Fibroblast of upper back skin (primary cell): ENCODE results near the gene MLH3.
"Not testable (repeated sequence)": the region's sequence is repeated elsewhere in the genome, so short reads cannot be mapped to it uniquely, and the experiment has no call there.

ENCODE experiments used
- DNase-seq: peaks from one replicate; pipeline ENCODE4 v3.0.0-alpha.2; 2013

MLH3 gene

GRCh38 chr14:75050852-75051555 is at the start of gene MLH3:
TSS of gene MLH3 (minus strand) at chr14:75051467. CDS start at chr14:75049655, 1,812 bp downstream.
- DNase-seq, result peak; percentile 77

GRCh38 chr14:75098682-75099081 is 47.4 kb upstream of the MLH3 start:
- DNase-seq, result no peak

DNA sequence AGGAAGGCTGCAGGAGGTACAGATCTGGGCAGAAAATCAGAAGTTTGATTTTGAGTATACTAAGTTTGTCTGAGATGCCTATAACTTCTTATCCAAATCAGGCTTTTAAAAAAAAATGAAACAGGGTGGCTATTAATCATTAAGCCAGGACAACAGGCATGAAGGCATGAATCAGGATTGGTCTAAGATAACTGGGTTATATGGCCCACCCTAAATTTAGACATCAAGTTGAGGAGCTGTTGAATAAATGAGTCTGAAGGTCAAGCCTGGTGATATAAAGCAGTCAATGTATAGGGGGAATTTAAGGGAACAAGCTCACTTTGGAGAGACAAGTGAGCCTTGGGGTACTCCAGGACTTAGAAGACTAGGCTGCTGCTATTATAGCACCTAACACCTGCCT is 46.9 kb upstream of the MLH3 start:
- no peak for DNase-seq

DNA sequence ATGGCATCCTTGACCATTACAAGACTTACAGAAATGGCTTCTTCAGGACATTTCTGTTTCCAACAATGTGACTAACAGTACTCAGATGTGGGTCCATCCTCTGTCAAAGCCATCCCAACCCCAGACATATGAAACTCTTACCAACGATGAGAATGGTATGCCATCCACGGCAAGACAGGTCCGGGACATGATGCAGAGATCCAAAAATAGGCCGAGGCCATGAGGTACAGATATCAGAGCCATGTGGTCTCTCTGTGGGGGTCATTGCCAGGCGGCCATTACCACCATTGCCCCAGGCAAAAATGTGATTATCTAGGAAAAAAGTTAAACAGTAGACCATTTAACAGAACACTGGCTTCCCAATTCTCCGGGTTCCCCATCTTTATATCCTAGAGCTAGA is 45.7 kb upstream of the MLH3 start:
- no peak for DNase-seq

DNA sequence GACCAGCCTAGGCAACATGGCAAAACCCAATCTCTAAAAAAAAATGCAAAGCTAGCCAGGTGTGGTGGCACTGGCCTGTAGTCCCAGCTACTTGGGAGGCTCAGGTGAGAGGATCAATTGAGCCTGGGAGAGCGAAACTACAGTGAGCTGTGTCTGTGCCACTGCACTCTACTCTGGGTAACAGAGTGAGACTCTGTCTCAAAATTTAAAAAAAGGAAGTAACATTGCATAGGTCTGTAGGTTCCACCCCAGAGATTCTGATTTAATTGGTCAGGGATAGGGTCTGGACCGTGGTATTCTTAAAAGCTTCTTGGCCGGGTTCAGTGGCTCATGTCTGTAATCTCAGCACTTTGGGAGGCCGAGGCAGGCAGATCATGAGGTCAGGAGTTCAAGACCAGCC is 44.4 kb upstream of the MLH3 start:
- DNase-seq, result no peak

DNA sequence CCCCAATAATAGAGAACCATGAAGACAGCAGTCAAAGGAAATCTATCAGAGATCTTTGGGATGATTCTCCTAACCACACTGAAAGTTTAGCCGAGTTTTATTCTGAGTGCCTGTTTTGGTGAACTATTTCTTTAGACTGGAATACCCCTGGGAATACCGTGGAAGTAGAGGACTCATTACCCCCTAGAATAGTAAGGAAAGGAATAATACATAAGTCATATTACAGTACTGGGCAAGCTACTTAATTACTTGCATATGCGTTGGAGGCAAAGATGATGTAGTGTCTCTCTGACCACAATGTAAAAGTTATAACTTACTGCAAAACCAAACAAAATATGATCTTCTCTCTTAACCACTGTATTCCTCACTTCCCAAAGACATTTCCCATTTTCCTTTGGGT is 43.6 kb upstream of the MLH3 start:
- peak; percentile 79 for DNase-seq

GRCh38 chr14:75092698-75093097 is 41.4 kb upstream of the MLH3 start:
- DNase-seq, result no peak

- DNase-seq, result no peak
These were observed 40.0 kb upstream of the MLH3 start for GRCh38 chr14:75091251-75091650.

- DNase-seq, result peak; percentile 28
These were observed 39.1 kb upstream of the MLH3 start for GRCh38 chr14:75090353-75090752.

DNA sequence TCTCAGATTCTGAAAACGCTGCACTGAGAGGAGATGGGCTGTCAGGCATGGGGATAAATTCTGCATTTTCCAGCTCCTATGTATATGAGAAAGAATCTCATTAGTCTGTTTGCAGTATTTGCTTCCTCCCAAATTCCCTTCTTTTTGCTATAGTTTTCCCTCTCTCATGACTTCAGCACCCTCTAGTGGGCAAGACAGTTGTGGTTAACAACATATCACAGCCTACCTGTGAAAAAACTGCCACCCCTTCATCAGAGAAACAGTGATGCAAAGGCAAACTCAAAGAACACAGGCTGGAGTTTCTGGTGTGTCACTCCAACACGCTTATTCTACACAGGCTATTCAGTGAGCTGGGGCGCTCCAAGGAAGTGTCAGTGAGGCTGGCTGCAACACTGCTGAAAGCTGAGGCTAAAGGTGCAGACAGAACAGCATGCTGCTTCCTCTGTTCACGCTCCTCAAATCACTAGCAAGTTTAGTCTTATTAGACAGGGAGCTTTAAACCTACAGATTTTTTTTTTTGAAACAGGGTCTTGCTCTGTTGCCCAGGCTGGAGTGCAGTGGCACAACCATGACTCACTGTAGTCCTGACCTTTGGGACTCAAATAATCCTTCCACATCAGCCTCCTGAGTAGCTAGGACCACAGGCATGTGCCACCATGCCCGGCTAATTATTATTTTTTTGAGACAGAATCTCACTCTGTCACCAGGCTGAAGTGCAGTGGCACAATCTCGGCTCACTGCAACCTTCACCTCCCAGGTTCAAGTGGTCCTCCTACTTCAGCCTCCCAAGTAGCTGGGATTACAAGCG is 37.5 kb upstream of the MLH3 start:
- DNase-seq, result peak; percentile 64

DNA sequence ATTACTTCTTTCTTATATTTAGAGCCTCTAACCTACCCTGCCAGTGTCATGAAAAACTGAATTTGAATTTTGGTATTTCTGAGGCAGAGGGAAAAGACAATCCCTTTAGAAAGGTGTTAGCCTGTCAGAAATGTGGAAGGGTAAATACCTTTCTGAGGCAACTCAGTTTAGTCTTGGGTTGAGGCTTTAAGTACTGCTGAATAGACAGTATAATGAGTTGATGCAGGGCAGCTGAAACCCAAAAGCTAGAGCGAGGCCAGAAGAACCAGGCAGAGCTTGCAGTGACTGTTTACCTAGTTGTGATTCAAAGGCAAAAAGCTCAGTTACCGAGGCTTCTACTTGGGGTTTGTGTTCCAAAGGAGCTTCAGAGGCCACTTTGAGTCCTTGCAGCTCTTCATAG is 36.9 kb upstream of the MLH3 start:
- DNase-seq, result no peak

DNA sequence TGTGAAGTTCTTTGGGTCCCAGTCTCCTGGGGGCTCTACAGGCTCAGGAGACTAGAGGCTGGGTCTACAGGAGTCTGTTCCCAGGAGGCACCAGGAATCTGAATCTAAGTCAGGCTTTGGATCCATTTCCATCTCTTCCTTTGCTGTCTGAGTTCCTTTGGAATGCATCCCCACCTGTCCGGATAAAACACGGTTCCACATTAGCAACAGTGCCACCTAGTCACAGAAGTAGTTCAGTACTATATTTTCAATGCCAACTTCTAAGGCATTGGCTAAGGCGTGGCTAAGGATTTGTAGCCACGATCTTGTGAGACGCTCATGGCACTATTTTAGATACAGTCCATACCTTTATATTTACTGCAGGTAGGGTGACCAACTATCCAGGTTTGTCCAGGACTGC is 33.2 kb upstream of the MLH3 start:
- DNase-seq, result no peak

DNA sequence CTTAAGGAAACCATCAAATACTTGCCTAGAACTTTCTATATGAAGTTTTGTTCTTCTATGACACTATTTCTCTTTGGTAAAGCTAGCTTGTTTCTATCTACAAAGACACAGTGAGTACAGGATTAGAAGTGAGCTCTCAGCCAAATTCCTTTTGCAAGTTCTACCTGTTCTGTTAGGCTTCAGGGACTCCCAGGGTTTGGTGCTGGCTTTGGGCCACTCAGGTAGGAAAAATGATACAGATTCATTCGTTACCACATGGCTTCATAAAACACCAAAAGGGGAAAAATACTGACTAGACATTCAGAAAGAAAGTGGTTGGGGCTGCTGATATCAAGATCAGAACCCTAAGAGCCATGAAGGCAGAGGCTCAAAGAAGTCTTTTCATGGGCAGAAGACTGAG is 32.0 kb upstream of the MLH3 start:
- DNase-seq, result no peak

DNA sequence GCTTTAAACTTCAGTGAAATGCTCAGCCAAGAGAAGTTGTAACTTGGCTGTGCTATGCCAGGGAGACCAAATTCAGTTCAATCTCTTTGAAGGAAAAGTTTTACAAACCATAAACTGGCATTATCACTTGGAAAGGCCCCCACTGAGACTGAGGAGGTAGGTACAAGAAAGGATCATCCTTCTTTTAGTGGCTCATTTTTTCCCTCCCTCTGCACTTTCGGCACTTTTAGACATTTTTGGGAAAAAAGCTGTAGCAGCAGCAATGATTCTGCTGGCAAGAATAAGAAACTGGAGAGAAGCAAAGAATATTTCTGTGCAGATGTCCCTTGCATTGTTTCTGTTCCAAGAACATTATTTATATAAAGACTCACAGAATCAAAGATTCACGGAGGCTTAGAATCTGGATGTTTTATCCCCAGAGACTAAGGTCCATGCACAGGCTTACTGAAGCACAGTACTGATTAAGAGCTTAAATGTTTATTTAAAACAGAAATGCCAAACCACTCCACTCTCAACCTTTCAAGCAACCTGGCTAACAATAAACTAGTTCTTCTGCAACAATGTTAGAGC is 30.5 kb upstream of the MLH3 start:
- DNase-seq, result no peak

DNA sequence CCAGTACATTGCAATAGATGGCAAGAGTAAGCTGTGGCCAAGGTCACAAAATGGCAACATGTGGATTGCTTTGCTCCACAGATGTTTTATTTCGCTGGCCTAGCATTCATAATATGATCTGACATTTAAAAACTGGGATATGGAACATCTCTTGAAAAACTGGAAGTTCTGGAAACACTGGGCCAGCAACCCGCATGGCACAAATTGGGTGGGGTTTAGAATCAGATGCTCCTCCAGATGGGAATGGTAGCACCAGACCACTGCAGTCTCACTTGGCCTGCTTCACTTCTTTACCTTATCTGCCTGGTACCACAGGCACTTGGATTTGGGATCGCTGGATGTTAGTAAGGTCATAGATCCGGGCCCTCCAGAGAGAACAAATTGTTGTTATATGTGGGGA is 28.3 kb upstream of the MLH3 start:
- no peak for DNase-seq

- no peak for DNase-seq
These were observed 26.5 kb upstream of the MLH3 start for GRCh38 chr14:75077794-75078193.

DNA sequence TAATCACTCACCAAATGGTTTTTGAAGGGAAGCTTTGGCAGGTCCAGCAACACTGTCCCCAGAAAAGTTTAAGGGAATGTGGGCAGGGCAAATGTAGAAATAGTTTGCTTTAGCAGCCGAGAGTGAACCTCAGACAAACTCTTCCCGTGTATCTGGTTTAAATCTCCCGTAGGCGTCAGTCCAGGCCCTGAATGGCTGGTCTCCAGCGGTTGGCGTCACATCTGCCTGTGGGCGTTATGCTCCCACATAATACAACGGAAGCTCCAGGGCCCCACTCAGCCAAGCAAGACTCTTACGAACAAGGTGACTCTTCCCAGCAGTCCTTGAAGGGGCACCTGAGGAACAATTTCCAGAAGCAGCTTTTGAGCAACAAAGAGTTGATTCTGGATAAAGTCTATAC is 19.1 kb upstream of the MLH3 start:
- no peak for DNase-seq

- DNase-seq, result no peak
These were observed 18.5 kb upstream of the MLH3 start for GRCh38 chr14:75069811-75070145.

GRCh38 chr14:75069121-75069810 is 18.0 kb upstream of the MLH3 start, which contains the start of gene ZC2HC1C:
TSS of gene ZC2HC1C (plus strand) at chr14:75069641. CDS start at chr14:75070574, 933 bp downstream.
- DNase-seq, result peak; percentile 78

DNA sequence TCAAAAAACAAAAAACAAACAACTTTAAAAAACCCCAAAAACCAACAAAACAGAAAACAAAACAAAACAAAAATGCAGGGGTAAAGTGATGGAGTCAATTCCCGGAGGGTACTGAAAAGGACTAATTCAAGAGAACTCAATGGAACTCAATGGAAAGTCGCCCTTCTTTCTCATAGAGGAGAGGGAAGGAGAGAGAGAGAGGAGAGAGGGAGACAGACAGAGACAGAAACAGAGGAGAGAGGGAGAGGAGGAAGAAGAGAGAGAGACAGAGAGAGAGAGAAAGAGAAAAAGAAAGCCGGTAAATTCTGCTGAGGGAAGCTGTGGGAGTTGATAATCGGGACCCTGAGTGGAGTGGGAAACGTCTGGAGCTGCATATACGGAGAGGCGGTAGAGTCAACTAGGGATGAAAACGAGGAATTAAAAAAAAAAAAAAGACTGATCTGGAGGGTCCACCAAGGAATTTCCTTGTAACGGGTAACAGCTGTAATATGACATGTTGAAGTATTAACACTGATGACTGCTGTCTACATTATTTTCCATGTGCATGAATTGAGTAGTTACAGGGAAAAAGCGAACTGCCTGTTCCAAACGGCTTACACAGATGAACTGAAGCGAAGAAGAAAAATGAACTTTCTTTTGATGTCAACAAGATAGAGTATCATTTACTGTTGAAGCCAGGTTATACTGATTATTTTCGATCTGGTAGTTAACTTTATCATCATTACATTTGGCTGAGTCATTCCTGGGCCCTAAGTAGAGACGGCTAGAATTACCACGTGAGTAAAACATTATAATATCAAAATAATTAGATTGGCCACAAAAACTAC is 17.2 kb upstream of the MLH3 start:
- peak; percentile 46 for DNase-seq

DNA sequence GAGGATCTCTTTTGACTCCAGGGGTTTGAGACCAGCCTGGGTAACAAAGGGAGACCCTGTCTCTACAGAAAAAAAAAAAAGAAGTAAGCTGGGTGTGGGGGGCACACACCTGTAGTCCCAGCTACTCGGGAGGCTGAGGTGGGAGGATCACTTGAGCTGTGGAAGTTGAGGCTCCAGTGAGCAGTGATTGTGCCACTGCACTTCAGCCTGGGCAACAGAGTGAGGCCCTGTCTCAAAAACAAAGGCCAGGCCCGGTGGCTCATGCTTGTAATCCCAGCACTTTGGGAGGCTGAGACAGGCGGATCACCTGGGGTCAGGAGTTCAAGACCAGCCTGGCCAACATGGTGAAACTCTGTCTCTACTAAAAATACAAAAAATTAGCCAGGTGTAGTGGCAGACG is 16.5 kb upstream of the MLH3 start:
- not testable (repeated sequence) for DNase-seq

GRCh38 chr14:75067212-75067611 is 15.9 kb upstream of the MLH3 start:
- DNase-seq, result no peak

GRCh38 chr14:75066691-75067090 is 15.4 kb upstream of the MLH3 start:
- no peak for DNase-seq
